NCI-H1048 (cell line): ENCODE results near the gene AVPI1.
A peak's percentile ranks its signal among the peaks of the same experiment; 100 is the strongest.

ENCODE experiments used
- DNase-seq: peaks from one replicate; lab custom pipeline; 2025; lab: John Stamatoyannopoulos, UW

The AVPI1 gene, protein sequence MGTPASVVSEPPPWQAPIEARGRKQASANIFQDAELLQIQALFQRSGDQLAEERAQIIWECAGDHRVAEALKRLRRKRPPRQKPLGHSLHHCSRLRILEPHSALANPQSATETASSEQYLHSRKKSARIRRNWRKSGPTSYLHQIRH

DNA sequence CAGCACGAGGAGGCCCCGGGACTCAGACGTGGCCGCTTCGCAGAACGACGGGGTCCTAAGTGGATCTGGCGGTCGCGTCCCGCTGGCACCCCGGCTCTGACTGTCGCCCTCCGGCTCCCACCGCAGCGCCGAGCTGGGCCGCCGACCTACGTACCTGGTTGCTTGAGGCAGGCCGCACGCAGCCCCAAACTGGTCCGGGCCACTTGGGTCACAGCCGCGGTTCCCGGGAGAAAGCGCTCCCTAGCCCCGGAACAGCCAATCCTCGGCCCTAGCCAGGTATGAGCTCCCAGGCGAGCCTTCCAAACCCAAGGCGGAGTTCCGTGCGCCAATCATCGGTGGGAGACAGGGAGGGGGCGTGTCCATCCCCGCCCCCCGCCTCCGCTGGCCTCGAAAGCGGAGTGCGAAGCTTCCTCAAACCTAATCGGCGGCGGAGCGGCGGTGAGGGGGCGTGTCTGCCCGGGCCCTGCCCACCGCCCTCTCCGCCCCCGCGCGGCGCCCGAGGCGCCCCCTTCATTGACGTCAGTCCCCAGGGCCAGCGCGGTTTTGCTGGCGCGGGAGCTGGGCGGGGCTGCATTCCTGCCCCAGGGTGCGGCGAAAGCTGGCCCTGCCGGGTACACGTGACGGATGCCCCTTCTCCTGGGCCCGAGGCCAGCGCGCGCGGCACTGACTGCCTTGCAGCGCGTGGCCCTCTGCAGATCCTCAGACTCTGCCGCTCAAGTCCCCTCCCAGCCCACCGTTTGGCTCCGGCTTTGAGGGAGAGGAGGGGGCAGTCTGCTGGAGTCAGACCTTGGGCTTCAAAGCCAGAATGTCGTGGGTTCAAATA lies at the start of gene AVPI1:
AVPI1 (minus strand) TSS at position 280 of the 823 bp plus-strand sequence. CDS start 7,336 bp downstream, outside the sequence.
- peak; percentile 81 for DNase-seq

DNA sequence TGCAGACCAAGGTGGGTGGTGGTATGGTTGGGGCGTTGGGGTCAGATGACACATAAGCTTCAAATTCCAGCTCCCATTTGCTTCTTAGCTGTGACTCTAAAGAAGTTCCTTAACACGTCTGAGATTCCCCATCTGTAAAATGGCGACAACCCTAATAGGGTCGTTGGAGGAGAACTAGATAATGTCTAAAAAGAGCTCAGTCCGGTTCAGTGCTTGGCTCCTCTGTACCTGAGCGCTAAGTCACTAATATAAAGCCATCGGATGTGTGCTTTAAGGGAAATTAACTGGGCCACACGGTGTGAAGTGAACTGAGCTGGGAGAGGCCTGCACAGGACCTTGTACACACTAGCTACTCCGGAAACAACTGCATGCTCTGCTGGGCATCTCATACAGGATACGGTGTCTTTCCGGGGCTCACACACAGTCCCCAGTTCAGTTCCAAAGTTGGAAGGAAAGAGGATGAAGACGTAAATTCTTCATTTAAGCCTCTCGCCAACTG lies 49.4 kb upstream of the AVPI1 start:
- DNase-seq, result no peak

DNA sequence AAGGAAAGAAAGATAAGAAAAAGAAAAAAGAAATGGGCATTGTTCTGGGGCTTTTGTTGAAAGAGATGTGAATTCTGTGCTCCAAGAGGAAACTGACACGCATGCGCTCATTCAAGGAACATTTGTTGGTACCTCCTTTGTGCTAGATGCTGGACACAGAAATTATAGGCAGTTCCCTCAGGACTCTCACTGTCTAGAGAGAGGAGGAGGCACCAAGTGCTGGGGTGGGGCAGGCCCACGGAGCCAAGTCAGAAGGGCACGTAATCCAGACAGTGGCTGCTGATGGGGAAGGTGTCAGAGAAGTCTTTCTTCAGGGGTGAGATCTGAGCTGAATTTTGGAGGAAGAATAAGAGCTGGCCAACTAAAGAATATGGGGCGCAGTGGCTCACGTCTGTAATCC lies 47.0 kb upstream of the AVPI1 start:
- no peak for DNase-seq

DNA sequence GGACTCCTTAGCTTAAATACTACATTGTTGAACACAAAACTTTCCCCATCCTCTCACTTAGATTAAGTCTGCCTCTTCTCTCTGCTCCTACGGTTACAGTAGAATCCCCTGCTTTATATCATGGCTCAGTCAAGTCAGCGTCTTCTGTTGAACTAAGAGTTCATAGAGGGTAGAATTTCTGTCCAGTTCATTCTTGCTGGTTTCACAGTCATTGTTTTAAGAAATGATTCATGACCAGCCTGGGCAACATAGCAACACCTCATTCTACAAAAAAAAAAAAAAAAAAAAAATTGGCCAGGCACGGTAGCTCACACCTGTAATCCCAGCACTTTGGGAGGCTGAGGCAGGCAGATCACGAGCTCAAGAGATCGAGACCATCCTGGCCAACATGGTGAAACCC lies 46.2 kb upstream of the AVPI1 start:
- no peak for DNase-seq

DNA sequence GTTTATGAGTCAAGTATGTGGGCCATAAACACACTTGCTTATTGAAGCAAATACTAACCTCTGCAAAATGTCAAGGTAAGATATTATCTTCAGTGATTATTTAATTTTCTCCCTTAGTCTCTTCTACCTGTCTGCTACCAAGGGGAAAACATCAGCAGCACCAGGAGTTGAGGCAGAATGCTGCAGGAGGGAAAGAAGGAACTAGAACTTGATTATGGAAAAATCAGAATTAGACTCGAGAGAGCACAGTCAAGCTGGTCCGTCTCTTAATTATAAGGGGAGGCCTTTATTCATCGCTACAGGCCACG lies 45.0 kb upstream of the AVPI1 start:
- no peak for DNase-seq

DNA sequence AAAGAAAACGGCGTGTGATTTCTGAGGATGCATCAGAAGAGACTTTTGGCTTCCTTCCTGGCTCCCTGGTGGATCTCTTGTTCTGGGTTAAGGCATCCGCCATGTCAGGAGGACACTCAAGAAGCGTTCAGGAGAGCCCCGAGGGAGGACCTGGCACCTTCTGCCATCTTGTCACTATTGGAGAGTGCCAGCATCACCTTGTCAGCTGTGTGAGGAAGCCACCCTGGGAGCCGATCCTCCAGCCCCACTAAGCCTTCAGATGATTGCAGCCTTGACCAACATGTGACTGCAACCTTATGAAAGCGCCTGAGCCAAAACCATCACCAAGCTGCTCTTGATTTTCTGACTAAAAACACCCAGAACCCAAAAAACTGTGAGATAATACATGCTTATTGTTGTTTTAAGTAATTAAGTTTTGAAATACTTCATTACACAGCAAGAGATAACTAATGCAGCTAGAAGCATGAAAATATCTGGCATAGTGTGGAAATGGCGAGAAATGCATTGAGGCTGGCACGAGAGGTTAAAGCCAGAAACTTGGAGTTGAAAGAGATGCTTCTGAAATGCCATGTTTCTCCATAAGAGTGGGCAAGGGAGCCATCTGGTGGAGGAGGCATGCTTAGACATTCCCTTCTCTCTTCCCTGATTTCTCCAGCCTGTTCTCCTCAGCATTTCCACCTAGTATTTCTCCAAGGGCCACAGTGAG lies 44.5 kb upstream of the AVPI1 start:
- DNase-seq, result peak; percentile 40

DNA sequence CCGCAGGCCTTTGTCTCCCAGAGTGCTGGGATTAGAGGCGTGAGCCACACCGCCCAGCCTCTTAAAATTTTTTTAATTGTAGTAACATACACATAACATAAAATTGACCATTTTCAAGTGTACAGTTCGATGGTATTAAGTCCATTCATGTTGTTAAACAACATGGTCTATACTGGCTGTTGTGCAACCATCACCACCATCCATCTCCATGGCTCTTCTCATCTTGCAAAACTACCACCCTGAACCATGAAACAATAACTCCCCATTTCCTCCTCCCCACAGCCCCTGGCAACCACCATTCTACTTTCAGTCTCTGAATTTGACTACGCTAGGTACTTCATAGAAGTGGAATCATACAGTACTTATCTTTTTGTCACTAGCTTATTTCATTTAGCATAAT lies 42.0 kb upstream of the AVPI1 start:
- no peak for DNase-seq

DNA sequence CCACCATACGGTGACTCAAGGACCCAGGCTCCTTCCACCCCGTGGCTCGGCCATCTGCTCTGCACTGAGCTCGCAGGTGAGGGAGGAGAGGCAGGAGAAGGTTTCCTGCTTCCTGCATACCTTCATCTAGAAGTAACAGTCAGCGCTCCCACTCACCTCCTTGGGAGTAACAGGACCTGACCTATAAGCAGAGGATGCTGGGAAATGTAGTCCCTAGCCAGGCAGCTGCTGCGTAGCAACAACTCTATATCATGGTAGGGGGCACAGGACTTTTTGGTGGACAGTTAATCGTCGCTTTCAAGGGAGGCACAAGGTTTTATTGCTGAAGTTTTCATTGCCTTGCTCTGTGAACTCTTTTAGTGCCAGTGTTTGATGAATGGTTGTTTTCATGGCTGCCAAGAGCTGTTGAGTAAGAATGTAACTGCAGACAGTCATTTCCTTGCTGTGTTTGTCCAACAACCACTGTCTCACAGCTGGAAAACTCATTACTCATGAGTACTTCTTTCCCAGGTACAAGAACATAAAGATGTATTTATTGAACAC lies 39.7 kb upstream of the AVPI1 start:
- no peak for DNase-seq

DNA sequence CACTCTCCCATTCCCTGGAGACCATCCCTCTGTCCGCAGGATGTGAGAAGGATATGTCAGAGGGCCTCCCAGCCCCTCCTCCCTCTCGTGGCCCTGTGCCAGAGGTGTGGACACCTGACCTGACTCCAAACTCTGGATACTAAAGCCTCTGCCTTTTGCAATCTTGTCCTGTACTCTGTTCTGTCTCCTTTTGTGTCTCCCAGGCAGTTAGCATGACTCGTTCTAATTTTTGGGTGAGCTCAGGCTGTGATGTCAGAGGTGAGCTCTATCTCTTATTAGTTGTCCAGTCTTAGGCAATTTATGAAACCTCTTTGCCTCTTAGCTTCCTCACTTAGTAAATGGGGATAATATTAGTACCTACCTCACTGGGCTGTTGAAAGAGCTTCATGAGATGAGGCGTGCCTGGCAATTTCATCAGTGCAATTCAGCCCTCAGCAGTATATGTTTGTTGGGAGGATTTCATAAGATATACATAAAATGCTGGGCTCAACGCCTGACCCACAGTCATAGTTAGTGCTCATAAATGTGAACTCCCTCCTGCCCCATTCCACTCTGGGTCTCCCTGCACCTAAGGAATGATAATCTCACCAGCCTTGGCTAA lies 37.4 kb upstream of the AVPI1 start:
- no peak for DNase-seq

DNA sequence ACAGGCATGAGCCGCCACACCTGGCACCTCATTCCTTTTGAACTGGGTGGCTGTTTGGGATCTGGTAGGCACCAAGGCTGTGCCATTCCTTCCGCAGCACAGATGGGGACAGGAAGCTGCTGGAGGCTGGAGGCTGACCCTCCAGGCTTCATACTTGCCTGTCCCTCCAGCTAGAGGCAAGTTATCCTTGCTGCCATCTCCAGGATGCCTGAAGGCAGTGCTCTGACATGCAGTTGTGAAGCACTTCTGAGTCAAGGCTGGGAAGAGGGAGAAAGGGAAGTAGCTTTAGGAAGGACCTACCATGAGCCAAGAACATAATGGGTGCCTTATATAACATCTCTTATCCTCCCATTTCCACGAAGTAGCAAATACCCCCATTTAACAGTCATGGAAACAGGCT lies 36.0 kb upstream of the AVPI1 start:
- DNase-seq, result no peak

DNA sequence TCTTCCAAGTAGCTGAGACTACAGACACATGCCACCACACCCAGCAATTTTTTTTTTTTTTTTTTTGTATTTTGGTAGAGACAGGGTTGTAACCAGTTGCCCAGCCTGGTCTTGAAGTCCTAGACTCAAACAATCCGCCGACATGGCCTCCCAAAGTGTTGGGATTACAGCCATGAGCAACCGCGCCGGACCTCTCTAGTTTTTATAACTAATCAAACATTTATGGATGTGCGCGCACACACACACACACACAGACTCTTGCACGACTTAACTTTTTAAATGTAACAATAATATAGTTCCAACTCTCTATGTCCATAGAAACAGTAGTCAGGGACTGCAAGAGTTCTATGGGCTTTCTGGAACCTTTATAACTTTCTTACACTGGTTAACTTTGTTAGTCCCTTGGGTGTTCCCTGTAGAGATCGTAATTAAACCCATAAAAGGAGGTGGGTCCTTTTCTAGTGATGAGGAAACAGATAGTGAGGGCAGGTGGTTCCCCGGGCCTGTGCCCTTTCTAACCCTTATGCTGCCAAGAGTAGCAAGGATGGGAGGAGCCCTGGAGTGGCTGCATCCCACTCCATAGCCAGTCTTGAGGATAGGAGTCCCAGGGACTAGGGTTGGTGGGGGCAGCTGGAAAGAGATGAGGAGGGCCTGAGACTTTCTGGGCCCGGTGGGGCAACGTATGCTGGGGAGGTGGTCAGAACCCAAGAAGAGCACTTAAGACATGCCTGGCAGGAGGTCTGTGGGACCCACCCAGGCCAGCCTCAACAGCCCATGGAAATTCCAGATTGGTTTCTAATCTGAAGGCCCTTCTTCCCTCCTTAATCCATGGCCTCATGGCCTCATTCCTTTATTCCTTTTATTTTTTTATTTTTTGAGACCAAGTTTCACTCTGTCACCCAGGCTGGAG lies 35.1 kb upstream of the AVPI1 start:
- DNase-seq, result no peak

DNA sequence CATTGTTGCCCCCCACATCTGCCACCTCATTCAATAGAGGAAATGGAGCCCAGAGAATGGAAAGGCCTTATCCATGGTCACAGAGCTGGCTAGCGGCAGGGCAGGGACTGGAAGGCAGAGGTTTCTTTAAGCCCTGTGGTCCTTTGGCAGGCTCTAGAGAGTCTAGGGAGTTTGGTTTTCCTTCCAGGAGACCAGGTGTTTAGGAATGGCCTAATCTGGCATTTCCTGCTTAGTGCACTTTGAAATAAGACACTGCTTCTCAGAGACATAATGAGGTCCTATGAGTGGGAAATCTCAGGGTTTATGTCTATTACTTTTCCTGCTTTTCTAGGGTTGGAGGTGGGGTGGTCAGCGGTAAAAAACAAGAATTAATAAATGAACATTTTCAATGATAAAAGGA lies 32.6 kb upstream of the AVPI1 start:
- DNase-seq, result no peak

DNA sequence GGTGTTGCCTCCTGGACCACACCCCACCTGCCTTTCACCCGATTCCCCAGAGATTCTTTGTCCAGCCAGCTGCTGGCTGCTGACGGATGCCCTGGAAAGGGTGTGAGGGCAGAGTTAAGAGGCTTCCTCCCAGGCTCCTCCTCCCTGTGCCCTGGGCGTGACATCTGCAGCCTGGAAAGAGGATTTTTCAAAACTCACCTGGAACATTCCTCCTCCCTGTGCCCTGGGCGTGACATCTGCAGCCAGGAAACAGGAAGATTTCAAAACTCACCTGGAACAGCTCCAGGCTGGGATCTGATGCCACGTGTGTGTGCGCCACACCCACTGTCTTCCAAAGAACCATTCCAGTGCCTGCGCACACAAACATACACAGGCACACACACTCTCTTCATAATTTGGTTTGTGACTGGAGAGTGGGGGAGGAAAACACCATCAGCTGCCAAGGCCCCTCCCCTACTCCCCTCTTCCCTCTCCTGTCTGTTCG lies 31.7 kb upstream of the AVPI1 start:
- DNase-seq, result no peak

DNA sequence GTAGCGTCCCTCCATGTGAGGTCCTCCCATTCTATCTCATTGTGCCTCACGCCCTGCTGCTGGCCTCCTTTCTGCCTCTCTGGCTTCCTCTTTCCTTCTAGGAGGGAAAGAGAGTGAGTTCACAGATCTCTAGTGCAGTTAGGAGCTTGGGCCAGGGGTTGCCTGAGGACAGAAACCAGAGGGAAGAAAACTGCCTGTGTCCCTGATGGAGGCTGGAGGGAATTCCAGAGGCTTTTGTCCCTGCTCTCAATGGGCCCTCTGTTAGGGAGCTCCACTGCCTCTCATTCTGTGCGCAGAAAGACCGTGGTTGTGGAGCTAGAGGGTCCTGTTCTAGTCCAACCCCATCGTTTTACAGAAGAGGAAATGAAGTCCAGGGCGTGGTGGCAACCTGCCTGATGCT lies 31.1 kb upstream of the AVPI1 start:
- no peak for DNase-seq

DNA sequence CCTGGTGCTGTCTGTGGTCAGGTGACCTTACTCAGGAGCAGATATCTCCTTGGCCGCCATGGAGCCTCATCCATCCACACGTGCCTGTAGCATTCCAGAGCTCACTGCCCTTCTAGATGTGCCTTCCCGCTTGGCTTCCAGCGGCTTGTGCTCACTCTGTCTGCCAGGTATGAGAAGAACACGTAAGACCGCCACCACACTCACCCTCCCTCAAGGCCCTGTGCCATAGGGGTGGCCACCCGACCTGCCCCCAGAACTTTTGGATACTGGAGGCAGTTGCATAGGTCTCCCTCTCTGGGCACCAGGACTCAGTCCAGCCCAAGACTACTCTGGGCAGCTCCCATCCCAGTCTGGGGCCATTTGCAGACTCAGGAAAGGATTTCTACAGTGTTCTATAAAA lies 30.6 kb upstream of the AVPI1 start:
- no peak for DNase-seq

DNA sequence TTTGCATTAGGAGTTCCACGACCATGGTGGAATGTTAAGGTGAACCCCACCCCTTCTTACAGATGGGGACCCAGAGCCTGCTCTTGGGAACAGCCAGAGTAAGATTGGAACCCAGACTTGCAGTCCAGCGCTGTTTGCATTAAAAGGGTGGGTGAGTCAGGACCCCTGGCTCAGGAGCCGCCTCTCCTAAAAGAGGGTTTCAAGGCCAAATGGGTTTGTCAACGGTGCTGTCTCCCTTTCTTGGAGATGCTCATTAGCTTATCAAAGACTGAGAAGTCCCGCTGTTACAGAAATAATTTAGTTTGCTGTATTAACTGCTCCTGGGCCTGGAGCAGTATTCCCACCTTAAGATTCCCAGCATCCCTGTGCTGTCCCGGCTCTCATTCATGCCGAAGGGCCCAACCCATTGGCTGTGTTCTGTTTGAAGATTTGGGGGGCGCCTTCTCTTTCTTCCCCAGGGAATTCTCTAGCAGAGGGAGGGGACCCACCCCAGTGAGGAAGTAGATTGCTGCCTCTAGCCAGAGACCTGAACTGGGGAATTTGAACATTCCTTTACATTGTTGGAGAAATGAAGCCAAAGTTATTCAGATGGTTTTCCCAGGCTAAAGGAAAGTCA lies 28.3 kb upstream of the AVPI1 start:
- no peak for DNase-seq

DNA sequence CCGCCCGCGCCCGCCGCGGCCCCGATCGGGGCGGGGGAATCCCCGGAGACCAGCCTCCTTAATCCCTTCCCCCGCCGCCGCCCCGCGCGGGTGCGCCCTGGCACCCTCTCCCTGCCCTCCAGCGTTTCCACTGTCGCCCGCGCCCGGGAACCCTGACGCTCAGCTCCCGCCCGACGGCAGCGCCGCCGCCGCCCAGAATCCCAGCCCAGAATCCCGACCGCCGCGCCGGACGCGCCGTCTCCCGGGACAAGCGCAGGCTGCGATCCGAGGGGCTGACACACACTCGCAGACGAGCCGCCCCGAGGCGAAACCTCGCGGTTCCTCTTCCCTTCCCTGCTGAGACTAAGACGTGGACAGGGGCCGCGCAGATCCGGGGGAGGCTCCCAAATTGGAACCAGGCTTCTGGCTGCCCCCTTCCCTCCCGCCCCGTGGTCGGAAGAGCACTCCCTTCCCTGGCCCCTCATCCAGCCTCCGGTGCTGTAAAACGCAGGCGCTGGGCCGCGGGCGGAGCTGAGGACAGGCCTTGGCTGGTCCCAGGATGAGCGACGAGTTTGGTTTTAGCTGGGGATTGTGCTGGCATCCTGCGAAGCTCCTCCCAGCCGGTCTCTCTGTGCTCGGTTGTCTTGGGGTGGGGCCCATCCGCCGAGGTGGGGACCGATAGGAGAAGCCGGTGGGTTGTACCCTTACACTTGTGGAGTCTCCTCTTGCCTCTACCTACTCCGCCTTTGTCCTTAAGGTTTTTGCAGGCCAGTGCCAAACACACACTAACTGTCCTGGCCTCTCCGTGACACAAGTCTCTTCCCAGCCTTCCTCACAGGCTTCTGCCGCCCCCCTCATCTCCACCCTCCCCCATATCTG lies 27.6 kb upstream of the AVPI1 start:
- DNase-seq, result no peak

DNA sequence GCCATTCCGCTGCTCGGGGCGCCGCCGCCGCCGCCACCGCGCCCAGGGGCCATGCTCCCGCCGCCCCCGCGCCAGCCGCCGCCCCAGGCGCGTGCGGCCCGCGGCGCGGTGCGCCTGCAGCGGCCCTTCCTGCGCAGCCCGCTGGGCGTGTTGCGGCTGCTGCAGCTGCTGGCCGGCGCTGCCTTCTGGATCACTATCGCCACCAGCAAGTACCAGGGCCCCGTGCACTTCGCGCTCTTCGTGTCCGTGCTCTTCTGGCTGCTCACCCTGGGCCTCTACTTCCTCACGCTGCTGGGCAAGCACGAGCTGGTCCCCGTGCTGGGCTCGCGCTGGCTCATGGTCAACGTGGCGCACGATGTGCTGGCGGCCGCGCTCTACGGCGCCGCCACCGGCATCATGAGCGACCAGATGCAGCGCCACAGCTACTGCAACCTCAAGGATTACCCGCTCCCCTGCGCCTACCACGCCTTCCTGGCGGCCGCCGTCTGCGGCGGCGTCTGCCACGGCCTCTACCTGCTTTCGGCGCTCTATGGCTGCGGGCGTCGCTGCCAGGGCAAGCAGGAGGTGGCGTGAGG lies 26.9 kb upstream of the AVPI1 start:
- DNase-seq, result no peak

DNA sequence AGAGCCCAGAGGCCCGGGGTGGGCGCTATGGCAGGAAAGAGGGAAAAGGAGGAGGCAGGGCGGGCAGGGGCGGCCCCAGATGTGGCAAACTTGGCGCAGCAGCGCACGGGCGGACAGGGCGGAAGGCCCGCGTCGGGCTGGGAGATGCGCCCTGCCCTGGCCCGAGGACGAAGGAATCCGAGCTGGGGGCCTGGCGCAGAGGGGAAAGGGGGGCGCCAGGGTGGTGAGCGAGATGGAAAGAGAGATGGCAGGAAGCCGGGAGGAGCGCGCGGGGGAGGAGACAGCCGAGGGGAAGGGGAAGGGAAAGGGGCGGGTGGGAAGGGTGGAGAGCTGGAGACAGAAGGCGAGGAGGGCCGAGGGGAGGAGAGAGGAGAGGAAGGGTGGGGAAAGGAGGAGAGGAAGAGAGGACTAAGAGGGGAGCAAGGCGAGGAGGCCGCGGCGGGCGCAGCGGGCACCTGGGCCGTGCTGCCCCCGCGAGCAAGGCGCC lies 26.3 kb upstream of the AVPI1 start, which contains the start of gene MARVELD1:
MARVELD1 (plus strand) TSS at position 392 of the 487 bp plus-strand sequence. CDS start 147 bp downstream, outside the sequence.
- DNase-seq, result no peak
